A549 (cell line): ENCODE measurements around the gene OR8D4. TPM values are rescaled to one million over a fixed set of nuclear protein-coding genes. Genes with fewer than 3 reads are reported as not detected.

Experiments used
- ATAC-seq, 2 experiments: fragments of 200-7000 bp in 1 of 2; fragments of >200 bp in 1 of 2; cut with Nextera tagmentation in 1 of 2; cut with Tn5 transposase in 1 of 2; 3 replicates each; pipeline versions ENCODE4 v1.8.0 to v1.9.1; 2018 to 2020; ENCODE audit warnings: mild to moderate bottlenecking in 1 of 2, moderate library complexity in 1 of 2
- CTCF ChIA-PET: fragments of 300-600 bp; sonication (Branson Sonifier 250); formaldehyde crosslinking; extraction: SDS; loops from one replicate; lab custom pipeline; 2021; ENCODE audit warnings: antibody characterized with exemption, inconsistent platforms; lab: Yijun Ruan, JAX
- POLR2A ChIA-PET: fragments of 350-600 bp; formaldehyde crosslinking; extraction: SDS; loops from one replicate; lab custom pipeline; 2021; ENCODE audit warnings: antibody characterized with exemption, inconsistent platforms; lab: Yijun Ruan, JAX
- DNase-seq, 2 experiments: peaks; one replicate each; pipeline versions ENCODE4 v3.0.0 to v3.0.0-alpha.2; 2011 to 2016; ENCODE audit warnings: low read depth in 1 of 2, low spot score in 1 of 2
- FAIRE-seq: peaks from 2 replicates; lab custom pipeline; 2011; peaks lifted over from hg19 to GRCh38; lab: Jason Lieb, UNC
- H3K27ac ChIP-seq, 2 experiments: fragments of >200 bp; sonication (Bioruptor Twin); formaldehyde crosslinking; 3 replicates each; pipeline ENCODE4 v1.5.1; 2016 to 2017
- H3K4me1 ChIP-seq: fragments of >200 bp; sonication (Bioruptor Twin); formaldehyde crosslinking; 3 replicates; pipeline ENCODE4 v1.6.1; 2016
- H3K4me2 ChIP-seq: fragments of >200 bp; sonication (Bioruptor Twin); formaldehyde crosslinking; 3 replicates; pipeline ENCODE4 v1.6.1; 2016
- H3K4me3 ChIP-seq: fragments of >200 bp; sonication (Bioruptor Twin); formaldehyde crosslinking; 3 replicates; pipeline ENCODE4 v1.5.1; 2016
- H3K9me3 ChIP-seq: fragments of >200 bp; sonication (Bioruptor Twin); formaldehyde crosslinking; 3 replicates; pipeline ENCODE4 v1.6.1; 2016
- CHD2 ChIP-seq: fragments of 150-350 bp; IDR thresholded peaks from 2 replicates; pipeline ENCODE4 v1.6.1; 2014; ENCODE audit warnings: low read length; ENCODE audit not compliant: partially characterized antibody
- EHF ChIP-seq: fragments of 250-450 bp; sonication (Bioruptor Pico); IDR thresholded peaks from 2 replicates; pipeline ENCODE4 v1.5.0; 2020; ENCODE audit warnings: mild to moderate bottlenecking
- ESRRA ChIP-seq: fragments of 150-350 bp; IDR thresholded peaks from 2 replicates; pipeline ENCODE4 v1.6.1; 2014; ENCODE audit warnings: mild to moderate bottlenecking, low read length, borderline replicate concordance
- JUN ChIP-seq, 2 experiments: fragments of >200 bp; sonication (Bioruptor Twin); formaldehyde crosslinking; IDR thresholded peaks; 2 replicates in 1 of 2; 3 replicates in 1 of 2; pipeline ENCODE4 v1.6.1; 2016 to 2017
- KDM5A ChIP-seq: fragments of 200-600 bp; sonication (generic); IDR thresholded peaks from 2 replicates; pipeline ENCODE4 v1.6.1; 2016; ENCODE audit warnings: antibody characterized with exemption, mild to moderate bottlenecking
- MAFK ChIP-seq: fragments of 450-650 bp; IDR thresholded peaks from 2 replicates; pipeline ENCODE4 v1.6.1; 2014; ENCODE audit not compliant: partially characterized antibody
- MYC ChIP-seq: IDR thresholded peaks from 2 replicates; pipeline ENCODE4 v1.6.1; 2012; ENCODE audit warnings: mild to moderate bottlenecking, inconsistent platforms, low read length, improper control_type of control experiment, borderline replicate concordance
- NFE2L2 ChIP-seq: fragments of 150-350 bp; conservative IDR thresholded peaks from 2 replicates; pipeline ENCODE4 v1.6.1; 2014; ENCODE audit warnings: low read length
- NPAS2 ChIP-seq: fragments of 250-450 bp; sonication (Bioruptor Pico); IDR thresholded peaks from 2 replicates; pipeline ENCODE4 v1.8.0; 2022; ENCODE audit warnings: mild to moderate bottlenecking, moderate library complexity, borderline replicate concordance
- NR3C1 ChIP-seq: fragments of >200 bp; sonication (Bioruptor Twin); formaldehyde crosslinking; IDR thresholded peaks from 3 replicates; pipeline ENCODE4 v1.6.1; 2017
- PHF8 ChIP-seq: fragments of 200-600 bp; sonication (generic); IDR thresholded peaks from 2 replicates; pipeline ENCODE4 v1.6.1; 2016; ENCODE audit warnings: low read depth, mild to moderate bottlenecking, antibody characterized with exemption, moderate library complexity, borderline replicate concordance
- RFX5 ChIP-seq: fragments of 450-650 bp; IDR thresholded peaks from 2 replicates; pipeline ENCODE4 v1.7.1; 2014; ENCODE audit warnings: antibody characterized with exemption, mild to moderate bottlenecking, moderate library complexity
- RNF2 ChIP-seq: fragments of 200-600 bp; sonication (generic); IDR thresholded peaks from 2 replicates; pipeline ENCODE4 v1.6.1; 2016; ENCODE audit warnings: low read depth, mild to moderate bottlenecking, antibody characterized with exemption, moderate library complexity, borderline replicate concordance
- SMC3 ChIP-seq: fragments of >200 bp; sonication (Bioruptor Twin); formaldehyde crosslinking; IDR thresholded peaks from 3 replicates; pipeline ENCODE4 v1.6.1; 2018; ENCODE audit warnings: inconsistent platforms
- SREBF2 ChIP-seq: fragments of 450-650 bp; IDR thresholded peaks from 2 replicates; pipeline ENCODE4 v1.6.1; 2014; ENCODE audit warnings: mild to moderate bottlenecking, moderate library complexity
- TFCP2L1 ChIP-seq: fragments of 250-450 bp; sonication (Bioruptor Pico); IDR thresholded peaks from 2 replicates; pipeline ENCODE4 v1.5.0; 2021; ENCODE audit warnings: mild to moderate bottlenecking
- TP53 ChIP-seq: fragments of 250-450 bp; sonication (Bioruptor Pico); IDR thresholded peaks from 2 replicates; pipeline ENCODE4 v1.5.0; 2021; ENCODE audit warnings: mild to moderate bottlenecking, moderate library complexity
- ZC3H11A ChIP-seq: fragments of 450-650 bp; IDR thresholded peaks from 2 replicates; pipeline ENCODE4 v1.6.1; 2014; ENCODE audit warnings: antibody characterized with exemption, mild to moderate bottlenecking
- ZSCAN20 ChIP-seq: fragments of 250-450 bp; sonication (Bioruptor Pico); IDR thresholded peaks from 2 replicates; pipeline ENCODE4 v1.8.0; 2022; ENCODE audit warnings: mild to moderate bottlenecking, moderate library complexity
- WGBS: methylation state at CpG from one replicate; pipeline ENCODE4 v1.1.6; 2017; ENCODE audit errors: missing lambda C conversion rate; 5-methylcytosine and 5-hydroxymethylcytosine counted together
- polyA plus RNA-seq, 4 experiments: library from polyadenylated mRNA; depleted of rRNA in 3 of 4; stranded (reverse); fragments of >200 nt; fragmentation: RNase III in 1 of 4; extraction: RNeasy Plus Mini Kit Qiagen cat#74134 plus additional on column Dnase treatment in 1 of 4; gene quantifications; 2 replicates in 3 of 4; 3 replicates in 1 of 4; pipeline ENCODE4 v1.2.3, GENCODE V29; 2011 to 2017
- TF ChIP-seq, protein P1 (sequence below): fragments of >200 bp; sonication (Bioruptor Twin); formaldehyde crosslinking; IDR thresholded peaks from 3 replicates; pipeline ENCODE4 v1.6.1; 2016
- TF ChIP-seq, protein P2 (sequence below): IDR thresholded peaks from 2 replicates; pipeline ENCODE4 v1.6.1; 2012

Gene OR8D4
- polyA plus RNA-seq, 2 of the 4 experiments (the other 2 are of a cell fraction) = not detected

DNA sequence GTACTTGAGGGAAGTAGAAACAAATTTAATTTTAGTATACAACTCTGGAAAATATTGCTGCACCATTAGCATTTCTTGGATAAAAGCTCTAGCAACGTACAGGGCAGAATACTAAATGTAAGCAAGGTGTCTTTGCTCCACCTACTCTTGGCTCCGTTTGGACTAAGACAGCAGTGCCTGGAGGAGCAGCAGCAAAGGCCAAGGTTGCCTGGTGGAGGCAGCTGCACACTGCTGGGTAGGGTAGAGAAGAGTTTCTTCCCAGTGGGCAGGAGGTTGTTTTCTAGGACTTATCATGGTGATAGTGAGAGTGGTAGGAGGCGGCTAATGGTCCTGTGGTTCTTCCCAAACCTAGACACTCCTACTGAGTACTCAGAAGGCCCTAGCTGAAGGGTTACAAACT lies 2.2 kb upstream of the OR8D4 start:
- no peak for TF ChIP-seq MAFK
- TF ChIP-seq, all 56 proteins: peak for 0
- Histone ChIP-seq H3K4me3 (no peak overlapping the region), H3K9me3 (no peaks in the 10 kb centered on the region), H3K4me1 (no peaks in the 10 kb centered on the region), H3K4me2 (no peak overlapping the region), H3K27ac (no peak overlapping the region)
- POLR2A ChIA-PET = no interaction called here
- CTCF ChIA-PET = no interaction called here
- no peak for ATAC-seq
- DNase-seq = no peak
- FAIRE-seq = no peak
- WGBS = 24% methylated on average over 3 of the region's 3 CpGs

GRCh38 chr11:123903932-123904331 lies 2.0 kb downstream of the OR8D4 start:
- no peaks in the 10 kb centered on the region for H3K4me1 ChIP-seq
- ChIA-PET POLR2A (no interaction called here), CTCF (no interaction called here)
- no peak for FAIRE-seq
- DNase-seq = no peak
- H3K27ac ChIP-seq = no peak overlapping the region
- H3K4me3 ChIP-seq = no peak overlapping the region
- H3K9me3 ChIP-seq = no peaks in the 10 kb centered on the region
- TF ChIP-seq JUN (IDR thresholded peaks at IDR 0.05) (no peak), NR3C1 (no peak), TP53 (CRISPR knock-in tag) (no peak), MYC (no peak), CHD2 (no peak), KDM5A (no peak), ZC3H11A (no peak), NPAS2 (no peak), RNF2 (no peak), EHF (no peak), MAFK (no peak), RFX5 (no peak), SREBF2 (no peak), NFE2L2 (no peak), SMC3 (no peak), PHF8 (no peak), ESRRA (no peak), TFCP2L1 (CRISPR knock-in tag) (no peak)
- TF ChIP-seq, protein P1, sequence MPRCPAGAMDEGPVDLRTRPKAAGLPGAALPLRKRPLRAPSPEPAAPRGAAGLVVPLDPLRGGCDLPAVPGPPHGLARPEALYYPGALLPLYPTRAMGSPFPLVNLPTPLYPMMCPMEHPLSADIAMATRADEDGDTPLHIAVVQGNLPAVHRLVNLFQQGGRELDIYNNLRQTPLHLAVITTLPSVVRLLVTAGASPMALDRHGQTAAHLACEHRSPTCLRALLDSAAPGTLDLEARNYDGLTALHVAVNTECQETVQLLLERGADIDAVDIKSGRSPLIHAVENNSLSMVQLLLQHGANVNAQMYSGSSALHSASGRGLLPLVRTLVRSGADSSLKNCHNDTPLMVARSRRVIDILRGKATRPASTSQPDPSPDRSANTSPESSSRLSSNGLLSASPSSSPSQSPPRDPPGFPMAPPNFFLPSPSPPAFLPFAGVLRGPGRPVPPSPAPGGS = no peak
- TF ChIP-seq, protein P2, sequence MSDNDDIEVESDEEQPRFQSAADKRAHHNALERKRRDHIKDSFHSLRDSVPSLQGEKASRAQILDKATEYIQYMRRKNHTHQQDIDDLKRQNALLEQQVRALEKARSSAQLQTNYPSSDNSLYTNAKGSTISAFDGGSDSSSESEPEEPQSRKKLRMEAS = no peak
- 63% methylated on average over 2 of the region's 2 CpGs for WGBS
- ATAC-seq = no peak
- no peak overlapping the region for H3K4me2 ChIP-seq

DNA sequence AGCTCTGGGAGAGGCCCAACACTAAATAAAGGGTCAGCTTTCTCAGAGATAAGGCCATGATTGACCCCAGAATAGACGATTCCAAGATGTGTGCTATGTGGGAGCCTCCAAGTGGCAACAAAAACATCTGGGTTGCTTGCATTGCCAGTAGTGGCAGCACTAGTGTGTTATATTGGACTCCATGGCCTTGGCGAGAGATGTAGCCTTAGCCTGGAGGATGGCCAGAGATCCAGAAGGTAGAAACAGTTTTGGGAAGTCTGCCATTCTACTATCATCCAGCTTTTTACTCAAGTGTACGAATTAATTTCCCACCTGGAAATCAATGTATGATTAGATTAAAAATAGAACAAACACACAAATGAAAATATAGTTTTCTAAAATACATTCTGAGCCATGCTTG lies 3.0 kb downstream of the OR8D4 start:
- DNase-seq (no peak), FAIRE-seq (no peak), ATAC-seq (no peak)
- no peak for TF ChIP-seq RFX5
- TF ChIP-seq, all 56 proteins: peak for 0
- no peaks in the 10 kb centered on the region for H3K4me1 ChIP-seq
- WGBS = 11% methylated on average over 3 of the region's 3 CpGs
- POLR2A ChIA-PET = no interaction called here
- CTCF ChIA-PET = no interaction called here
- H3K27ac ChIP-seq = no peak overlapping the region
- no peaks in the 10 kb centered on the region for H3K9me3 ChIP-seq
- no peak overlapping the region for H3K4me3 ChIP-seq
- no peak overlapping the region for H3K4me2 ChIP-seq

DNA sequence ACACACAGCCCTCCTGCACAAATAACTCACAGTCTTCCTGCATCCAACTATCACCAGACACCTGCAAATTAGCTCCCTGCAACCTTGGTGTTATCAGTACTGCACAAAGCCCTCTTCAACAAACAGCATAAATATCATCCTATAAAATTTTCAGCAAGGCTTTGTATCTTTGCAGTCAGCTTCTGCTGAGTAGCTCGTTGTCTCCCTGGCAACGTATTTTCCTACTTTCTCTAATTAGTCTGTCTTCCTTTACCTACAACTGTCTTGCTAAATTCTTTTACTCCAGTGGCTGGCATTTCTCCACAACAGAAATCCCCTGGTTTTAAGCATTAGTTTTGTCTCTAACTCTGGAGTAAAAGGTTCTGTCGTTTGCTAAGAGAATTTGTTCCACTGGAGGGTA lies 3.9 kb downstream of the OR8D4 start:
- ChIA-PET CTCF (no interaction called here), POLR2A (no interaction called here)
- no peaks in the 10 kb centered on the region for H3K9me3 ChIP-seq
- no peak overlapping the region for H3K27ac ChIP-seq
- FAIRE-seq = no peak
- no peak for DNase-seq
- H3K4me3 ChIP-seq = no peak overlapping the region
- WGBS = 2% methylated on average over 3 of the region's 3 CpGs
- no peak for ATAC-seq
- H3K4me2 ChIP-seq = no peak overlapping the region
- H3K4me1 ChIP-seq = no peaks in the 10 kb centered on the region
- no peak for TF ChIP-seq ZSCAN20 (CRISPR knock-in tag)
